Tibial nerve (tissue), 4 donors: ENCODE measurements around the gene RNASEH2B.

ENCODE experiments used
- CTCF ChIP-seq, 5 experiments: fragments of 200-600 bp in 3 of 5; fragments of 450-650 bp in 2 of 5; sonication (generic) in 3 of 5; IDR thresholded peaks; one replicate each; pipeline ENCODE4 v1.5.1; 2016 to 2019; ENCODE audit warnings: antibody characterized with exemption in 5 of 5, mild to moderate bottlenecking in 3 of 5, moderate library complexity in 2 of 5
- EP300 ChIP-seq, 2 donors: sonication (generic); formaldehyde crosslinking; IDR thresholded peaks; one replicate each; pipeline ENCODE4 v1.6.1; 2017; ENCODE audit warnings: antibody characterized with exemption in 2 of 2, mild to moderate bottlenecking in 1 of 2
- POLR2A ChIP-seq, 2 donors: fragments of 450-650 bp; IDR thresholded peaks; one replicate each; pipeline ENCODE4 v1.6.1; 2017; ENCODE audit warnings: antibody characterized with exemption in 2 of 2, mild to moderate bottlenecking in 2 of 2, moderate library complexity in 2 of 2

- TF ChIP-seq POLR2A (IDR thresholded peaks at IDR 0.05) (no peak), CTCF (IDR thresholded peaks at IDR 0.05) (no peak), EP300 (IDR thresholded peaks at IDR 0.05) (no peak)
Observed at GRCh38 chr13:50915565-50915964, 6.0 kb downstream of the RNASEH2B start.
